BJ (cell line): ENCODE measurements around the gene SSH2. TPM values are rescaled to one million over a fixed set of nuclear protein-coding genes. Genes with fewer than 3 reads are reported as not detected.

ENCODE experiments used
- CTCF ChIA-PET: fragments of 350-600 bp; formaldehyde crosslinking; extraction: SDS; loops from one replicate; lab custom pipeline; 2021; ENCODE audit warnings: antibody characterized with exemption, inconsistent platforms; lab: Yijun Ruan, JAX
- POLR2A ChIA-PET: fragments of 300-600 bp; sonication (Branson Sonifier 250); formaldehyde crosslinking; extraction: SDS; loops from one replicate; lab custom pipeline; 2021; ENCODE audit warnings: antibody characterized with exemption; lab: Charles Lee
- DNase-seq: peaks from one replicate; pipeline ENCODE4 v3.0.0-alpha.2; 2011; ENCODE audit warnings: low read depth
- H3K27me3 ChIP-seq: 2 replicates; pipeline ENCODE4 v1.6.0; 2011; ENCODE audit warnings: low read length; ENCODE audit not compliant: control insufficient read depth, insufficient read depth
- H3K36me3 ChIP-seq: 2 replicates; pipeline ENCODE4 v1.5.1; 2011; ENCODE audit warnings: low read length; ENCODE audit not compliant: control insufficient read depth, insufficient read depth
- H3K4me3 ChIP-seq: 2 replicates; pipeline ENCODE4 v1.5.1; 2011; ENCODE audit warnings: low read depth, mild to moderate bottlenecking, control low read depth, low read length
- CTCF ChIP-seq: IDR thresholded peaks from 2 replicates; pipeline ENCODE4 v1.5.1; 2011; ENCODE audit warnings: low read depth, mild to moderate bottlenecking, control low read depth, inconsistent platforms, low read length, moderate library complexity; ENCODE audit not compliant: insufficient read depth
- polyA plus RNA-seq: library from polyadenylated mRNA; depleted of rRNA; stranded (reverse); fragments of >200 nt; gene quantifications from 2 replicates; pipeline ENCODE4 v1.2.3, GENCODE V29; 2011

The SSH2 gene
- polyA plus RNA-seq, 1 experiment: 5.7 TPM

DNA sequence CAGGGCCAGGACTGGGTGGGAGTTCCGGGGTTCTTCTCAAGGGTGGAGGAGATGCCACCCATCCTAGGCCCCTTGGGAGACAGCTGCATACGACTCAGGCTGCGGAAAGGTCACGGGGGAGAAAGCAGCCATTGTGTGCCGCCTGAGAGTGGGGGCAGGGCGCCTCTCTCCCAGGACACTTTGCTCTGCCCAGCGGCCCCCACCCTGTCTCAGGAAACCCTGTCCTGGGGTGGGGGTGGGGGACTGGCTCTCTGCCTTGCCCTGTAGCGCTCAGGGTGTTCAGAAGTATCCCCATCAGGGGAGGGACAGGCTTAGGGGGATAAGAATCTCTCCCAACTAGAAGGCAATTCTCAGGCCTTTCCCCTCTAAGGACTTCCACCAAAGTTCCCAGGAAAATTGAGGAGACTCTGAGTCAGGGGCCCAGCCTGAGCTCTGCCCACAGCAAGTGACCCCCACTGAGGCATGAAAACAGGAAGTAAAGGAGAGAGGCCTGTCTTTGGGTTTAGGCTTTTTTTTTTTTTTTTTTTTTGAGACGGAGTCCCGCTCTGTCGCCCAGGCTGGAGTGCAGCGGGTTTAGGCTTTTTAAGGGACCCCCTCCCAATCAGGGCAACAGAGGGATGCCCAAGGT is 345.5 kb downstream of the SSH2 start:
- Histone ChIP-seq H3K27me3 (no peaks in the 10 kb centered on the region), H3K36me3 (peaks cover 17% of the 10 kb centered on the region), H3K4me3 (no peak overlapping the region)
- DNase-seq: no peak
- no peak for TF ChIP-seq CTCF
- CTCF ChIA-PET: interaction anchor here (1.3 to 4.1 kb wide), 2 partner anchors 8 to 13 kb away, joined by 3 to 36 read pairs; no protein-coding TSS in a partner anchor
- POLR2A ChIA-PET: no interaction called here

DNA sequence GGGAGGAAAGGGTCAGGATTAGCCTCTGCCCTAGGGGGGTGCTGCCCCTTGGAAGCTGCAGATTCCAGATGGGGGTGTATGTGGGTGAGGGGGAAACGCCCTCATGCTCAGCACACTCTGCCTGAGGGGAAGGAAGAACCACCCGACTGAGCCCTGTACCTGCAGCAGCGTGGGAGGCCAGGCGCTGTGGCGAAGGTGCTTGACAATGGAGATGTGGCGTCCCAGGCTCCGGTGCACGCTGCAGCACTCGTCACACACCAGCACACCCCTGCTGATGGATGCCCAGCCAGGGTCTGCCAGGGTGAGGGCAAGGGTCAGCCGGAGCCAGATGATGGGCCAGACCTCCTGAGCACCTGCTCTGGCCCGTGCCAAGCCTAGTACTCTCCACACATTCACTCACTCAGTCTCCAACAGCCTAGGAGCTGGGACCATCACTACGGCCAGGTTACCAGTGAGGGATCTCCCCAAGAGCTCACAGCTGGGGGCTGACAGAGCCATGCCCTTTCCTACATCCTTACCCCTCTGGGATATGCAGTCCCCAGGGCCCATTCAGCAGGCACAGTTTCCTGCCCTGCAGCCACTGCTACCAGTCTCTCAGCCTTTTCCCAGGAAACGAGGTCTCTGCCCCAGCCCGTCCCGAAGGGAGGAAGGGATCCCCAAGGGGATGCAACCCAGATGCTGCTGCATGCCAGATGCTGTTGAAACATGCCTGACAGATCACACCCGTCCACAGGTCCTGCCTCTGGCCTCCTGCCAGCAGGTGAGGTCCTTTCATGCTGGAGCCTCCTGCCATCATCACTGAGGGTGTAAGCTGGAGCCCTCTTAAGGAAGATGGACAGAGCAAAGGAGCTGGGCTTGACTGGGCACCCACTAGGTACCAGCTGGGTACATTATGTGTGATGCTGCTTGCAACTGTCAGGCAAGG is 346.4 kb downstream of the SSH2 start:
- no peak for DNase-seq
- Histone ChIP-seq H3K27me3 (no peaks in the 10 kb centered on the region), H3K4me3 (no peak overlapping the region), H3K36me3 (peaks cover 19% of the 10 kb centered on the region)
- TF ChIP-seq CTCF: no peak
- CTCF ChIA-PET: interaction anchor here (0.6 to 5.6 kb wide), 5 partner anchors 7 to 207 kb away, joined by 3 to 61 read pairs (median 3); partner anchors contain the start of gene ANKRD13B
- POLR2A ChIA-PET: no interaction called here

DNA sequence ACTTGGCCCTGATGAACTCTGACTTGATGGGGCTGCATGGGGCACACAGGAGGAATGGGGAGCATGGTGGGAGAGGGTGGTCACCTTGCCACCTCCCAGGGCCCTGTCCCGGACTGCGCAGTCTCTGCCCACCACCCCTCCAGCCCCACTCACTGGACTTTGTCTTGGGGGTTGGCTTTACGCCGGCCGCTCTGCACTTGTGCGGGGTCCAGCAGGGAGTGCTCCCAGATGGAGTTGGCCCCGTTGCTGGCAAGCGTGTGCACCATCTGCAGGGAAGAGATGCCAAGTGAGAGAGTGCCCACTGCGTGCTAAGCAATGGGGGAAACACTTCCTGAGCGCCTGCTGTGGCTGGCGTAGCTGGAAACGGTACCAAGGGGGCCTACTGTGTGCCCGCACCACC is 347.3 kb downstream of the SSH2 start:
- no peak for DNase-seq
- ChIA-PET CTCF (interaction anchor here (1.1 to 5.6 kb wide), 4 partner anchors 10 to 35 kb away, joined by 3 to 61 read pairs (median 30); partner anchors contain the start of gene ANKRD13B), POLR2A (no interaction called here)
- Histone ChIP-seq H3K27me3 (no peaks in the 10 kb centered on the region), H3K4me3 (no peak overlapping the region), H3K36me3 (peaks cover 21% of the 10 kb centered on the region)
- no peak for TF ChIP-seq CTCF

- ChIA-PET POLR2A (no interaction called here), CTCF (interaction anchor here (0.6 to 5.6 kb wide), 8 partner anchors 10 to 511 kb away, joined by 3 to 61 read pairs (median 6); partner anchors contain the start of genes ANKRD13B and TAOK1)
Measured at GRCh38 chr17:29582254-29582765, 347.7 kb downstream of the SSH2 start.

More at GRCh38 chr17:29582254-29582765, 347.7 kb downstream of the SSH2 start:
- no peak for TF ChIP-seq CTCF
- Histone ChIP-seq H3K27me3 (no peaks in the 10 kb centered on the region), H3K4me3 (no peak overlapping the region), H3K36me3 (peaks cover 25% of the 10 kb centered on the region)
- no peak for DNase-seq
